Measurements from ENCODE around the gene KLHL1. TPM values are rescaled to one million over a fixed set of nuclear protein-coding genes. Genes with fewer than 3 reads are reported as not detected.

Gene KLHL1
- total RNA-seq, 1 experiment from 2014 or later, result not detected

DNA sequence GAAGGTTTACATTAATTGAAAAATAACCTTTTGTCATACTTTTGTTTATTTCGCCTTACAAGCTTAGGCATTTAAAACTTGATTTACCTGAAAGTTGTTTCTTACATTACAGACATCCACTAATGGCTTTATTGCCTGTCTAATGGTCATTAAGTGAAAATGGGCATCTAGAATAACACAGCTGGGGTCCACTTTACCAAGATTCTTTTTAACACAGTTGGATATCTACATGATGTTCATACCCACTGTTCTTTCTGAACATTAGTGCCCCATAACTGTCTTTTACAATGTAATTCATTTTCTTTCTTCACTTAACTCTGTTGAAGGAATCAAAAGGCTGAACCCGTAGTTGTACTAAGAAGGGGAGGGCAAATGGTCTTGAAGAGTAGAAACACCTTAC is 19.8 kb upstream of the KLHL1 start:
- Histone ChIP-seq H4K20me1 (ENCODE audit: insufficient read depth) (no peaks in the 10 kb centered on the region), H3K4me1 (ENCODE audit: control insufficient read depth in 1 of 2, insufficient read depth in 2 of 2, low read length in 2 of 2) (no peaks in the 10 kb centered on the region), H3K9me2 (ENCODE audit: insufficient read depth) (no peaks in the 10 kb centered on the region), H3K27ac (ENCODE audit: low read depth, low read length) (no peak overlapping the region), H3K9ac (ENCODE audit: low read length) (no peak overlapping the region), H2AFZ (ENCODE audit: low read depth, low read length, poor library complexity, severe bottlenecking) (no peak overlapping the region), H3K36me3 (ENCODE audit: control insufficient read depth in 1 of 2, insufficient read depth in 2 of 2, low read length in 2 of 2) (no peaks in the 10 kb centered on the region), H3K27me3 (ENCODE audit: insufficient read depth, low read length) (no peaks in the 10 kb centered on the region), H3K79me2 (ENCODE audit: insufficient read depth, low read length) (no peaks in the 10 kb centered on the region), H3K9me3 (ENCODE audit: control insufficient read depth in 1 of 2, insufficient read depth in 1 of 2, low read depth in 1 of 2, low read length in 2 of 2) (0 out of 4 replicates have a peak, but pooled peaks cover 0 to 3% of the 10 kb centered on the region in 2 experiments), H3K4me2 (ENCODE audit: low read length) (no peak overlapping the region), H3K4me3 (replicated peaks in 1 of 2; ENCODE audit: low read depth in 1 of 2, low read length in 2 of 2) (no peak overlapping the region)
- POLR2A ChIA-PET, result no interaction called here
- CTCF ChIA-PET, result no interaction called here
- ATAC-seq, result no peak
- no peak for DNase-seq (ENCODE audit: low read depth, low spot score)
- no TSS peak for BruUV-seq (replicated peaks)
- intact Hi-C loops (cut with micrococcal nuclease), result no loop called here
- TF ChIP-seq, protein P1, sequence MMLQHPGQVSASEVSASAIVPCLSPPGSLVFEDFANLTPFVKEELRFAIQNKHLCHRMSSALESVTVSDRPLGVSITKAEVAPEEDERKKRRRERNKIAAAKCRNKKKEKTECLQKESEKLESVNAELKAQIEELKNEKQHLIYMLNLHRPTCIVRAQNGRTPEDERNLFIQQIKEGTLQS (IDR thresholded peaks at IDR 0.05), result no peak
- TF ChIP-seq RAD21 (IDR thresholded peaks at IDR 0.05; ENCODE audit: low read depth) (no peak), TCF7L2 (IDR thresholded peaks at IDR 0.05; ENCODE audit: borderline replicate concordance, extremely low read depth, insufficient read depth, insufficient read length) (no peak), YY1 (IDR thresholded peaks at IDR 0.05; ENCODE audit: extremely low read depth, insufficient replicate concordance, low read depth, low read length) (no peak), SIN3A (IDR thresholded peaks at IDR 0.05; ENCODE audit: low read depth) (no peak), SRF (IDR thresholded peaks at IDR 0.05; ENCODE audit: low read depth) (no peak), EZH2phosphoT487 (IDR thresholded peaks at IDR 0.05; ENCODE audit: borderline replicate concordance) (no peak), FOSL1 (IDR thresholded peaks at IDR 0.05; ENCODE audit: low read depth) (no peak), EZH2 (IDR thresholded peaks at IDR 0.05) (no peak), EGR1 (IDR thresholded peaks at IDR 0.05; ENCODE audit: low read depth) (no peak), SP1 (IDR thresholded peaks at IDR 0.05; ENCODE audit: low read depth) (no peak), POLR2A (IDR thresholded peaks at IDR 0.05; ENCODE audit: borderline replicate concordance, extremely low read depth, insufficient read depth, insufficient read length) (no peak), ELF1 (IDR thresholded peaks at IDR 0.05; ENCODE audit: borderline replicate concordance, low read depth) (no peak), POLR2AphosphoS5 (IDR thresholded peaks at IDR 0.05; ENCODE audit: low read depth, low read length) (no peak), JUND (IDR thresholded peaks at IDR 0.05) (no peak), CBX3 (IDR thresholded peaks at IDR 0.05; ENCODE audit: low read depth) (no peak)
- TF ChIP-seq, protein P2, sequence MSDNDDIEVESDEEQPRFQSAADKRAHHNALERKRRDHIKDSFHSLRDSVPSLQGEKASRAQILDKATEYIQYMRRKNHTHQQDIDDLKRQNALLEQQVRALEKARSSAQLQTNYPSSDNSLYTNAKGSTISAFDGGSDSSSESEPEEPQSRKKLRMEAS (IDR thresholded peaks at IDR 0.05), result no peak
- TF ChIP-seq, protein P3, sequence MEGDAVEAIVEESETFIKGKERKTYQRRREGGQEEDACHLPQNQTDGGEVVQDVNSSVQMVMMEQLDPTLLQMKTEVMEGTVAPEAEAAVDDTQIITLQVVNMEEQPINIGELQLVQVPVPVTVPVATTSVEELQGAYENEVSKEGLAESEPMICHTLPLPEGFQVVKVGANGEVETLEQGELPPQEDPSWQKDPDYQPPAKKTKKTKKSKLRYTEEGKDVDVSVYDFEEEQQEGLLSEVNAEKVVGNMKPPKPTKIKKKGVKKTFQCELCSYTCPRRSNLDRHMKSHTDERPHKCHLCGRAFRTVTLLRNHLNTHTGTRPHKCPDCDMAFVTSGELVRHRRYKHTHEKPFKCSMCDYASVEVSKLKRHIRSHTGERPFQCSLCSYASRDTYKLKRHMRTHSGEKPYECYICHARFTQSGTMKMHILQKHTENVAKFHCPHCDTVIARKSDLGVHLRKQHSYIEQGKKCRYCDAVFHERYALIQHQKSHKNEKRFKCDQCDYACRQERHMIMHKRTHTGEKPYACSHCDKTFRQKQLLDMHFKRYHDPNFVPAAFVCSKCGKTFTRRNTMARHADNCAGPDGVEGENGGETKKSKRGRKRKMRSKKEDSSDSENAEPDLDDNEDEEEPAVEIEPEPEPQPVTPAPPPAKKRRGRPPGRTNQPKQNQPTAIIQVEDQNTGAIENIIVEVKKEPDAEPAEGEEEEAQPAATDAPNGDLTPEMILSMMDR (IDR thresholded peaks at IDR 0.05 in 2 of 3, conservative IDR thresholded peaks at IDR 0.05 in 1 of 3; ENCODE audit: borderline replicate concordance in 1 of 3, insufficient read depth in 1 of 3, low read depth in 2 of 3, low read length in 2 of 3), result no peak
- TF ChIP-seq, protein P4, sequence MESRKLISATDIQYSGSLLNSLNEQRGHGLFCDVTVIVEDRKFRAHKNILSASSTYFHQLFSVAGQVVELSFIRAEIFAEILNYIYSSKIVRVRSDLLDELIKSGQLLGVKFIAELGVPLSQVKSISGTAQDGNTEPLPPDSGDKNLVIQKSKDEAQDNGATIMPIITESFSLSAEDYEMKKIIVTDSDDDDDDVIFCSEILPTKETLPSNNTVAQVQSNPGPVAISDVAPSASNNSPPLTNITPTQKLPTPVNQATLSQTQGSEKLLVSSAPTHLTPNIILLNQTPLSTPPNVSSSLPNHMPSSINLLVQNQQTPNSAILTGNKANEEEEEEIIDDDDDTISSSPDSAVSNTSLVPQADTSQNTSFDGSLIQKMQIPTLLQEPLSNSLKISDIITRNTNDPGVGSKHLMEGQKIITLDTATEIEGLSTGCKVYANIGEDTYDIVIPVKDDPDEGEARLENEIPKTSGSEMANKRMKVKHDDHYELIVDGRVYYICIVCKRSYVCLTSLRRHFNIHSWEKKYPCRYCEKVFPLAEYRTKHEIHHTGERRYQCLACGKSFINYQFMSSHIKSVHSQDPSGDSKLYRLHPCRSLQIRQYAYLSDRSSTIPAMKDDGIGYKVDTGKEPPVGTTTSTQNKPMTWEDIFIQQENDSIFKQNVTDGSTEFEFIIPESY (IDR thresholded peaks at IDR 0.05; ENCODE audit: extremely low read depth, insufficient replicate concordance, low read length), result no peak
- TF ChIP-seq, protein P5, sequence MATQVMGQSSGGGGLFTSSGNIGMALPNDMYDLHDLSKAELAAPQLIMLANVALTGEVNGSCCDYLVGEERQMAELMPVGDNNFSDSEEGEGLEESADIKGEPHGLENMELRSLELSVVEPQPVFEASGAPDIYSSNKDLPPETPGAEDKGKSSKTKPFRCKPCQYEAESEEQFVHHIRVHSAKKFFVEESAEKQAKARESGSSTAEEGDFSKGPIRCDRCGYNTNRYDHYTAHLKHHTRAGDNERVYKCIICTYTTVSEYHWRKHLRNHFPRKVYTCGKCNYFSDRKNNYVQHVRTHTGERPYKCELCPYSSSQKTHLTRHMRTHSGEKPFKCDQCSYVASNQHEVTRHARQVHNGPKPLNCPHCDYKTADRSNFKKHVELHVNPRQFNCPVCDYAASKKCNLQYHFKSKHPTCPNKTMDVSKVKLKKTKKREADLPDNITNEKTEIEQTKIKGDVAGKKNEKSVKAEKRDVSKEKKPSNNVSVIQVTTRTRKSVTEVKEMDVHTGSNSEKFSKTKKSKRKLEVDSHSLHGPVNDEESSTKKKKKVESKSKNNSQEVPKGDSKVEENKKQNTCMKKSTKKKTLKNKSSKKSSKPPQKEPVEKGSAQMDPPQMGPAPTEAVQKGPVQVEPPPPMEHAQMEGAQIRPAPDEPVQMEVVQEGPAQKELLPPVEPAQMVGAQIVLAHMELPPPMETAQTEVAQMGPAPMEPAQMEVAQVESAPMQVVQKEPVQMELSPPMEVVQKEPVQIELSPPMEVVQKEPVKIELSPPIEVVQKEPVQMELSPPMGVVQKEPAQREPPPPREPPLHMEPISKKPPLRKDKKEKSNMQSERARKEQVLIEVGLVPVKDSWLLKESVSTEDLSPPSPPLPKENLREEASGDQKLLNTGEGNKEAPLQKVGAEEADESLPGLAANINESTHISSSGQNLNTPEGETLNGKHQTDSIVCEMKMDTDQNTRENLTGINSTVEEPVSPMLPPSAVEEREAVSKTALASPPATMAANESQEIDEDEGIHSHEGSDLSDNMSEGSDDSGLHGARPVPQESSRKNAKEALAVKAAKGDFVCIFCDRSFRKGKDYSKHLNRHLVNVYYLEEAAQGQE (IDR thresholded peaks at IDR 0.05; ENCODE audit: low read depth), result no peak
- RAD21 ChIA-PET (ENCODE audit: low non-redundant PET in 1 of 2, low total read pairs in 2 of 2, uncharacterized antibody in 2 of 2, unreplicated experiment in 2 of 2), result no interaction called here

Measured in HCT116 (cell line).